RWPE2 (cell line): Measurements from ENCODE around the gene AQP6.

ENCODE experiments used
- ATAC-seq: fragments of 200-7000 bp; cut with Tn5 transposase; 3 replicates; pipeline ENCODE4 v1.9.1; 2021; ENCODE audit warnings: low read depth
- DNase-seq: peaks from one replicate; pipeline ENCODE4 v3.0.0-alpha.2; 2020; ENCODE audit warnings: low spot score
- H3K27ac ChIP-seq: fragments of 450-650 bp; 2 replicates; pipeline ENCODE4 v1.5.1; 2017; ENCODE audit warnings: mild to moderate bottlenecking; ENCODE audit not compliant: poor library complexity, severe bottlenecking
- H3K27me3 ChIP-seq: fragments of 250-450 bp; sonication (Bioruptor Pico); 2 replicates; pipeline ENCODE4 v1.5.1; 2021; ENCODE audit warnings: mild to moderate bottlenecking, moderate library complexity; ENCODE audit not compliant: insufficient read depth, poor library complexity, severe bottlenecking
- H3K36me3 ChIP-seq: fragments of 250-450 bp; sonication (Bioruptor Pico); 2 replicates; pipeline ENCODE4 v1.5.1; 2020; ENCODE audit warnings: low read depth, mild to moderate bottlenecking, moderate library complexity
- H3K4me1 ChIP-seq: fragments of 250-450 bp; sonication (Bioruptor Pico); 2 replicates; pipeline ENCODE4 v1.5.1; 2021; ENCODE audit warnings: mild to moderate bottlenecking, moderate library complexity; ENCODE audit not compliant: insufficient read depth, poor library complexity, severe bottlenecking
- H3K4me3 ChIP-seq: fragments of 250-450 bp; sonication (Bioruptor Pico); 2 replicates; pipeline ENCODE4 v1.5.1; 2021; ENCODE audit warnings: mild to moderate bottlenecking, moderate library complexity; ENCODE audit not compliant: severe bottlenecking
- H3K9me3 ChIP-seq: fragments of 250-450 bp; sonication (Bioruptor Pico); 2 replicates; pipeline ENCODE4 v1.5.1; 2021; ENCODE audit warnings: mild to moderate bottlenecking, moderate library complexity; ENCODE audit not compliant: severe bottlenecking
- CTCF ChIP-seq: fragments of 450-650 bp; IDR thresholded peaks from one replicate; pipeline ENCODE4 v1.5.1; 2017; ENCODE audit warnings: mild to moderate bottlenecking, moderate library complexity; ENCODE audit not compliant: poor library complexity, severe bottlenecking

The AQP6 gene

GRCh38 chr12:49960474-49961110 lies 12.2 kb upstream of the AQP6 start:
- DNase-seq (no peak), ATAC-seq (no peak)
- no peaks in the 10 kb centered on the region for H3K9me3 ChIP-seq
- no peak overlapping the region for H3K27ac ChIP-seq
- no peak for TF ChIP-seq CTCF
- H3K4me1 ChIP-seq, result peaks cover 24% of the 10 kb centered on the region
- H3K27me3 ChIP-seq, result no peaks in the 10 kb centered on the region
- H3K4me3 ChIP-seq, result no peak overlapping the region
- H3K36me3 ChIP-seq, result no peaks in the 10 kb centered on the region

- no peak within 1 kb of the TSS for H3K4me3 ChIP-seq
- no peak within 1 kb of the TSS for H3K27ac ChIP-seq
- TF ChIP-seq CTCF, result no peak
- no peaks in the 10 kb centered on the region for H3K36me3 ChIP-seq
- H3K4me1 ChIP-seq, result peaks cover 24% of the 10 kb centered on the region
- DNase-seq (no peak), ATAC-seq (no peak)
- no peaks in the 10 kb centered on the region for H3K9me3 ChIP-seq
- H3K27me3 ChIP-seq, result no peaks in the 10 kb centered on the region
Measured at GRCh38 chr12:49961111-49961922, 11.4 kb upstream of the AQP6 start, which contains the start of gene AQP5. TSS of gene AQP5 (plus strand) at chr12:49961872. CDS start at chr12:49962018, 146 bp downstream.

GRCh38 chr12:49961993-49962764 lies 10.6 kb upstream of the AQP6 start:
- DNase-seq (no peak), ATAC-seq (no peak)
- TF ChIP-seq CTCF, result no peak
- Histone ChIP-seq H3K9me3 (no peaks in the 10 kb centered on the region), H3K27me3 (no peaks in the 10 kb centered on the region), H3K36me3 (no peaks in the 10 kb centered on the region), H3K27ac (no peak overlapping the region), H3K4me3 (no peak overlapping the region), H3K4me1 (peaks cover 24% of the 10 kb centered on the region)

GRCh38 chr12:49962861-49963765 lies 9.6 kb upstream of the AQP6 start:
- DNase-seq, result peak; percentile 91
- no peak for TF ChIP-seq CTCF
- no peak overlapping the region for H3K4me3 ChIP-seq
- no peaks in the 10 kb centered on the region for H3K36me3 ChIP-seq
- no peaks in the 10 kb centered on the region for H3K27me3 ChIP-seq
- no peak overlapping the region for H3K27ac ChIP-seq
- no peaks in the 10 kb centered on the region for H3K9me3 ChIP-seq
- peak; percentile 69 for ATAC-seq
- H3K4me1 ChIP-seq, result peaks cover 24% of the 10 kb centered on the region
